ENCODE measurements around the gene SLC39A11.
A peak's percentile ranks its signal among the peaks of the same experiment; 100 is the strongest.
"Not testable (repeated sequence)": the region's sequence is repeated elsewhere in the genome, so short reads cannot be mapped to it uniquely, and the experiment has no call there.

SLC39A11 gene

DNA sequence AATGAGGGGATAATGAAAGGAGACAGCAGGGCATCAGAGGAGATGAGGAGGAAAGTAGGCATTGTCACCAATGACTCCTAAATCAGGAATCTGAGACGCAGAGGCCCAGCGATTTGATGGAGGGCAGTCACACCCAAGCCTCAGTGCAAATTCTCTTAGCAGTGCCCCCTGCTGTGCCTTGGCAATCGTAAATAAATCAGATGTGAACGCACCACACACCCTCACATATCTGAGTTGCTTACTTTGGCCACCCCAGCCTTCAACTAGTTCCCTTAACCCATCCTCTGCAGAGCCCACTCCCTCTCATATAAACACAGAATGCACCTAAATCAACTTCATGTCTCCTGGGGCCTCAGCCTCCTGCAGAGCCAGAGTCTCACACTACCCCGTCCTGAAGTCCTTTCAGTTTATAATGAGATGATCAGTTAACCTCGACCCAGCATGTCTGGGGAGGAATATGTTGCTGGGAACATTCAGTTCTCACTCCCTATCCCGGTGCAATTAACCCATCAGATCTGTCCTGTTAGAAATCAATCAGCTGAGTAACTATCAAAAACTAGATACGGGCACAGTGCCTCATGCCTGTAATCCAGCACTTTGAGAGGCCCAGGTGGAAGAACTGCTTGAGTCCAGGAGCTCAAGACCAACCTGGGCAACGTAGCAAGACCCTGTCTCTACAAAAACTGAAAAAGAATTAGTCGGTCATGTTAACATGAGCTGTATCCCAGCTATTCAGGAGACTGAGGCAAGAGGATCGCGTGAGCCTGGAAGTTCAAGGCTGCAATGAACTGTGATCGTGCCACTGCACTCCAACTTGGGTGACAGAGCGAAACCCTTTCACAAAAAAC, 78.4 kb downstream of the SLC39A11 start:
- no peak for DNase-seq (ENCODE audit: low read depth in 4 of 4, low spot score in 1 of 4)

DNA sequence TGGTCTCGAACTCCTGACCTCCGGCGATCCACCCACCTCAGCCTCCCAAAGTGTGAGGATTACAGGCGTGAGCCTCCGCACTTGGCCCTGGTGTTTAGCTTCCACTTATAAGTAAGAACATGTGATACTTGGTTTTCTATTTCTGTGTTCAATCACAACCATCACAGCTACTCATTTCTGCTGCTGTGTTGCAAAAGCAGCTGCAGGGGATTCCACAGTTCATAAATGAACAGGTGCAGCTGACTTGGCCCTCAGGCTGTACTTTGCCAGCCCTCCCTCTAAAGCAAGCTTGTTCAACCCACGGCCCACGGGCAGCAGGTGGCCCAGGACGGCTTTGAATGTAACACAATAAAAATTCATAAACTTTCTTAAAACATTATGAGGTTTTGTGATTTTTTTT, 79.2 kb downstream of the SLC39A11 start:
- DNase-seq (ENCODE audit: low read depth in 4 of 4, low spot score in 1 of 4): no peak

DNA sequence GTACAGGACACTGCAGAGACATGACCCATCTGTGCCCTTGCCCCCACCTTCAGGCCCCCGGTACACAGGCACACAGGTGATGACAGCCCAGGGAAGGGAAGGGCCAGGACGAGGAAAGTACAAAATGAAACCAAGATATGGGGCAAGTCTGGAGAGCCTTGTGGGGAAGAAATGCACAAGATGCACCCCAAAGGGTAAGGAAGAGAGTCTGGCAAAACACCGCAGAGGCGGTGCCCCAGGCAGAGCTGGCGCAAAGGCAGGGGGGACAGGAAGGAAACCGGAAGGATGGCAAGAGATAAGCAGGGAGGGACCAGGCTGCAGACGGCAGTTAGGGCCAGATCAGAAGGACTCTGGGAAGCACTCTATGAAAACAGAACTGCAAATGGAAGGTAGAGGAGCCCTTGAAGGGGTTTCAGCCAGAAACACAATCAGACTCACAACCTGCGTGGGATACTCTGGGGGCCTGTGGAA, 81.4 kb downstream of the SLC39A11 start:
- no peak for DNase-seq (ENCODE audit: low read depth in 4 of 4, low spot score in 1 of 4)

DNA sequence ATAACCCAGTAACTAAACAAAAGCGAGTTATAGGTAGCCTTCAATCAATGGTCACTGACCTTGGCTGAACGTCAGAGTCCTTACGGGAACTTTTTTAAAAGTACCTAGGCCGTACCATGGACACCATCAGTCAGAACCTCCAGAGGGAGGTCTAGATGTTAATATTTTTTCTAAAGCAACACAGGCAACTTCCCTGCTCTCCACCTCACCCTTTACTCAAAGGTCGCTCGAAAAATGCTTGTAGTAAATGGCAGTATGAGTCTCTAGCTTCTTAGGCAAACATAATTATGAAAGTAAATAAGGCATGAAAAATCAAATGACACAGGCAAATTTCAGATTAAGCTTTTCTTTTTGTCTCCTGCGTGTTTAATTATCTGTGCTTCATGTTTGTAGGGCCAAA, 82.1 kb downstream of the SLC39A11 start:
- DNase-seq (ENCODE audit: low read depth in 4 of 4, low spot score in 1 of 4): no peak

DNA sequence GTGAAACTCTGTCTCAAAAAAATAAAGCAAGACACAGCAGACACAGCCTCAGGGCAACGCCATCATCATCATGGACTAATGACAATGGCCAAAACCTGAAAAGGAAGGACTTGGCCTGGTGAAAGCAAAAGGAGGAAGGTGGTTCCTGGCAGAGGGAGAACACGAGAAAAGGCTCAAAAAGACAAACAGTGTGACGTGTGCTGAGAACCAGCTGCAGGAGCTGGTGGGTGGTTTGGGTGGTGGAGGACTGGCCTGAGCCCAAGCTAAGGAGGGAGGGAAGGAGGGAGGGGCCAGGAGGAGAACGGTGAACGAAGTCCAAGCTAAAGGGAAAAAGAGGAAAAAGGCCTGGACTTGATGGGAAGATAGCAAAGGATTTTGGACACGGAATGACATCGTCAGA, 85.1 kb downstream of the SLC39A11 start:
- DNase-seq (ENCODE audit: low read depth in 4 of 4, low spot score in 1 of 4): no peak

DNA sequence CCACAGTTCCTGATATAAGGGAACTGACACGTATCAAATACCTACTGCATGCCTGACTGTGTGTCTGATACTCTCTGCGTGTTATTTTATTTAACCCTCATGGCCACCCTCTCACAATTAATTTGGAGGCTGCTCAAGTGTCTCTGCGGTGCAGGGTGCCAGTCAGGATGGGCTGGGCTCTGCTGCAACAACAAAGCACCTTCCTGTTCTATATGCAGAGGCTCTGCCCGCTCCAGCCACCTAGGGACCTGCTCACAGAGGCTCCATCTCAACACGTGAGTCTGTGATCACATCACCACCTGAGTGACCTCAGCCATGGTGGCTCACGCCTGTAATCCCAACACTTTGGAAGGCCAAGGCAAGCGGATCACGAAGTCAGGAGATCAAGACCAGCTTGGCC, 87.1 kb downstream of the SLC39A11 start:
- DNase-seq (ENCODE audit: low read depth in 4 of 4, low spot score in 1 of 4): no peak

DNA sequence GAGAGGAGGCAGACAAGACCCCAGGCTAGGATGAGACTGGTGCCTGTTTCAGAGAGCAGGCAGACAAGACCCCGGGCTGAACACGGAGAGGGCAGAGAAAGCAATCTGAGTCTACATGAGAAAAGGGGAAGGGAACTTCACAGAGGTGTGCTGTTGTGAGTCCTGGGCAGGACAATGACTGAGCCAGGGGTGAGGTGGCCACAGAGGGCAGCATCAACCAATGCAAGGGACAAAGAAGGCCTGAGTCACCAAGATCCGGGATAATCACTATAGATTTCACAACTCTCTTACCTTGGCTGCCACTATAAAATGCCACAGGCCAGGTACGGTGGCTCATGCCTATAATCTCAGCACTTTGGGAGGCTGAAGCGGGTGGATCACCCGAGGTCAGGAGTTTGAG, 89.0 kb downstream of the SLC39A11 start:
- no peak for DNase-seq (ENCODE audit: low read depth in 4 of 4, low spot score in 1 of 4)

DNA sequence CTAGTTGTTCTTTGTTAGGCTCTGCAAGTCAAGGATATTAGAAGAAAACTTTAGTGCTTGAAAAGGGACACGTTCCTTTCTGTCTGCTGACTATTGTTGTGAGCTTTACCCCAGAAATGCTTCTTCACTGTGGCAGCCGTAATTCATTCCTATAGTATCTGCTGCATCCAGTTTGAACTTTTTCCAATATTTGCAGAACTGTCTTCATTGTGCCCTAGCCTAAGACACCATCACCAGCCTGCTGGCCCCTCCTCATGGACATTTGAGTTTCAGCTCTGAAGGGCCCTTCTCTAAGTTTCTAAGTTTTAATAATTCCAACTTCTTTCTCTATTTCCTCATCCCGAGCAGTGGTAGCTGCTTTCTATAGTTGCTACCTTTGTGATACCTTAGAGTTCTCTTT, 91.7 kb downstream of the SLC39A11 start:
- no peak for DNase-seq (ENCODE audit: low read depth in 4 of 4, low spot score in 1 of 4)

DNA sequence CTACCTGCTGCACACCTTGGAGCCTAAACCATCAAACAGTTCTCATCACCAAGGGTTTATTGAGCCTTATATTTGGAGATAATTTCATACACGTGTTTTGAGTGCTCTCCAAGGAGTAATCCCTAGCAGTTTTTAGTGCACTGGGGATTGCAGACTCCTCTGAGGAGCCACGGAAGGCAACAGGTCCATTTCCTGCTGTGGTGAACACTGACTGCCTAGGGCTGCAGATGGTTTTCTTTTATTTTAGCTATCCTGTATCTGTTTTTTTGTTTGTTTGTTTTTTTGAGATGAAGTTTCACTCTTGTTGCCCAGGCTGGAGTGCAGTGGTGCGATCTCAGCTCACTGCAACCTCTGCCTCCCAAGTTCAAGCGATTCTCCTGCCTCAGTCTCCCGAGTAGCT, 93.0 kb downstream of the SLC39A11 start:
- not testable (repeated sequence) for DNase-seq (ENCODE audit: low read depth in 4 of 4, low spot score in 1 of 4)

DNA sequence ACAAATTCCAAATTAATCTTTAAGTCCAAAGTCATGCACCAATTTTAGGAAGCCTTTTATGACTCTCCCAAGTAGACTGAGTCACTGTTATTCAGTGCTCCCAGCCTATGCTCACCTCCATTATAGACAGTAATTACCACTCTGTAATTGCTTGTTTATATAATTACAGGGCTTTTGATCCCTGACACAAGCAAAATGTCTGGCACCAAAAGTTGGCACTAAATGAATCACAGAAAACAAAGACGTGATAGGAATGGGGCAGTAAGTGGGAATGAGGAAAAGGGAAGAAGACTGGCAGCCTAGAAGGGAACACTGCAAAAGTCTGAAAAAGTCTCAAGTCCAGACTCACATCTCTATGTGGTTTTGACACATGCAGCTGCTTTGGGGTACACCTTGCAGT, 94.1 kb downstream of the SLC39A11 start:
- no peak for DNase-seq (ENCODE audit: low read depth in 4 of 4, low spot score in 1 of 4)

DNA sequence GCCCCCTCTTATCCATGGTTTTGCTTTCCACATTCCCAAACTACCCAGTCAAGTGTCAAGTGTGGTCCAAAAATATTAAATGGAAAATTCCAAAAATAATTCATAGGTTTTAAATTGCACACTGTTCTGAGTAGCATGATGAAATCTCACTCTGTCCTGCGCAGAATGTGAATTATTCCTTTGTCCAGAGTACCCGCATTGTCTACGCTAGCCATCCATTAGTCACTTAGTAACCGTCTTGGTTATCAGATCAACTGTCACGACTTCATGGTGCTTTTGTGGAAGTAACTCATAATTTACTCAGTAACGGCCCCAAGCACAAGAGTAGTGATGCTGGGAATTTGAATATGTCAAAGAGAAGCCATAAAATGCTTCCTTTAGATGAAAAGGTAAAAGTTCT, 94.9 kb downstream of the SLC39A11 start:
- DNase-seq (ENCODE audit: low read depth in 4 of 4, low spot score in 1 of 4): no peak

DNA sequence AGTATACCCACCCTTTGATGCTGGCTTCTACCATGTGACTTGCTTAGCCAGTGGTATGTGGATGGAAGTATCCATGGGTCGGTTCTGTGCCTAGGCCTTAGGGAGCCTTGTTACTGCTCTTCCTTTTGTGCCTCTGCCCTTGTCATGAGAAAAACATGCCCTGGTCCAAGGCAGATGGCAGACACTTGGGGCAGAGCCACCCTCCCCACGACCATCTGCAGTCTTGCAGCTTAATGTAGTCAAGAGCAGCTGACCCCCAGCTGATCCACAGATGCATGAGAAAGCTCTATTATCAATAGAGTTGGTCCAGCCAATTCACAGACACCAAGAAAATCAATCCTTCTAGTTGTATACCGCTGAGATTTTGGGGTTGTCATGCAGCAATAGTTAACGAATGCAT, 95.7 kb downstream of the SLC39A11 start:
- DNase-seq (ENCODE audit: low read depth in 4 of 4, low spot score in 1 of 4): no peak

DNA sequence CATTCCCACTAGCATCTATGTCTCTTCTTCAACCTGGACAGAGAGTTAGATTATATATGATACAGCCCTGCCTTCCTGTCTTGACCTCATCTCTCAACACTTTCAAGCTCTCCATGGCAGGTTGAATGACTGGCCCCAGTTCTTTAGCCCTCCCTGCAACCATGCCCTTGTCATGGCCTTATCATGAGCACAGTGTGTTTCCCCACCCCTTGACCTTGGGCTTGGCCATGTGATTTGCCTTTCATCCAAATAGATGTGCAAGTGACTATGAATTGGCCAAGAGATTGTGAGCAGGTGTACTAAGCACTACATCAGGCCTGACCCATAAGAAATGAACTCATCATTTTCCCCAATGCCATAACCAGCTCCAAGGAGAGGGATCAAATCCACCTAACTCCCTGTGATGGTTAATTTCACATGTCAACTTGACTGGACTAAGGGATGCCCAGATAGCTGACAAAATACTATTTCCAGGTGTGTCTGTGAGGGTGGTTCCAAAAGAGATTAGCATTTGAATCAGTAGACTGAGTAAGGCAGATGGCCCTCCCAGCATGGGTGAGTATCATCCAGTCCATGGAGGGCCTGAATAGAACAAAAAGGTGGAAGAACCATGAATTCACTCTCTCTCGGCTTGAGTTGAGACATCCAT, 97.4 kb downstream of the SLC39A11 start:
- no peak for DNase-seq (ENCODE audit: low read depth in 4 of 4, low spot score in 1 of 4)

DNA sequence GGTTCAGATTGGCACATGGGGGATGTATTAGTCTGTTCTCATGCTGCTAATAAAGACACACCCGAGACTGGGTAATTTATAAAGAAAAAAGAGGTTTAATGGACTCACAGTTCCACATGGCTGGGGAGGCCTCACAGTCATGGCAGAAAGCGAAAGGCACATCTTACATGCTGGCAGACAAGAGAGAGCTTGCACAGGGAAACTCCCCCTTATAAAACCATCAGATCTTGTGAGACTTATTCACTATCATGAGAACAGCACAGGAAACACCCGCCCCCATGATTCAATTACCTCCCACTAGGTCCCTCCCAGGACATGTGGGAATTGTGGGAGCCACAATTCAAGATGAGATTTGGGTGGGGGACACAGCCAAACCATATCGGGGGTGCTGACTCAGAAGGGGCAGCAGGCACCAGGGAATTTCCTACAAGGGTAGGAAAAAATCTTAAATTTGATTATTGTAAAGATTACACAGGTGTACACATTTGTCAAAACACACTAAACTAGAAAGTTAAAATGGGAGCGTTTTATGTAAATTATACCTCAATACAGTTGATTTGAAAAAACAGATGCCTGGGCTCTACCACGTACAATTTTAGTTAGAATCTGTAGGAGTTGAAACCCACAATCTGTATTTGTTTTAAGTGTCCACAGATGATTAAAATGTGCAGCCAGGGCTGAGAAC, 99.6 kb downstream of the SLC39A11 start:
- peak in 3 of 4 experiments; percentile 4 to 18 (median 11) for DNase-seq (ENCODE audit: low read depth in 4 of 4, low spot score in 1 of 4)

DNA sequence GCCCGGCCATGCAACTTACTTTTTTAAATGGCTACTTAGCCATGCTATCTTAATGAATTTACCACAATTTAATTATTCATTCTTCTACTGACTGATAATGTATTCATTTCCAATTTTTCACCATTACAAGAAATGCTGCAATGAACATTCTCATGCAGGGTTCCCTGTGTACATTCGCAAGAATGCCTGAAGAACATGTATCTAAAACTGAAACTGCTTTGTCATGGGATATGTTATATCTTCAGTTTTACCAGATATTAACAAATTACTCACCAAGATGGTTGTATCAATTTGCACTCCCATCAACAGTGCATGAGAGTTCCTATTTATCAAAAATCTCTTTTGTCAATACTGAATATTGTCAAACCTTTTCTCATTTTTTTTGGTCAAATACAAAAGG, 100.8 kb downstream of the SLC39A11 start:
- DNase-seq (ENCODE audit: low read depth in 4 of 4, low spot score in 1 of 4): no peak

DNA sequence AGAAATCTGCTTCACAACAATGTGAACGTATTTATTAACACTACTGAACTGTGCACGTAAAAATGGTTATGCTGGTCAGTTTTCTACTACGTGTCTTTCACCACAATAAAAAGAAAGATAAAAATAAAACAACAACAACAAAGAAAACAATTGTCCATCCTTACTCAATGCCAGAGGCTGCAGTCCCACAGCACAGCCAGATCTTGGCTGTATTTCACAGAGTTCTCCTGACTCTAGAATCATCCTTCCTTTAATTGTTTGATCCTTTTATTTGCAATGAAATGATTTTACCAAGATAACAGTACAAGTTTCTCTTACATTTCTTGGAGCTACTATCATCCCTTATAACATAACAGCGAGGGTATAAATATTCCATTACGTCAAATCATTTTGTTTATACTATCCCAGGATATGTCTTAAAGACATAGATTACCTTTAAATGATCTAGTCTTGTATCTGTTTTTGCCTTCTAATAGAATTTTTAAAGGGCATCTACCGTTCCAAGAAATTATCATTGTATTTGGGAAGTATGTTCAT, 103.3 kb downstream of the SLC39A11 start:
- no peak for DNase-seq (ENCODE audit: low read depth in 4 of 4, low spot score in 1 of 4)

DNA sequence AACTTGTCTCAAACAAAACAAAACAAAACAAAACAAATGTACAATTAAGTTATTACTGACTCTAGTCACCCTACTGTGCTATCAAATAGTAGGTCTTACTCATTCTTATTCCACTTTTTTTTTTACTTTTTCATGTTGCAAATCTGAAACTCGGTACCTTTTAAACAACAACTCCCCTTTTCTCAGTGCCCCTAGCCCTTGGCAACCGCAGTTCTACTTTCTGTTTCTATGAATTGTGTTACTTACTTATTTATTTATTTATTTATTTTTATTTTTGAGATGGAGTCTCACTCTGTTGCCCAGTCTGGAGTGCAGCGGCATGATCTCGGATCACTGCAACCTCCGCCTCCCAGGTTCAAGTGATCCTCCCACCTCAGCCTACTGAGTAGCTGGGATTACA, 104.0 kb downstream of the SLC39A11 start:
- DNase-seq (ENCODE audit: low read depth in 4 of 4, low spot score in 1 of 4): no peak

DNA sequence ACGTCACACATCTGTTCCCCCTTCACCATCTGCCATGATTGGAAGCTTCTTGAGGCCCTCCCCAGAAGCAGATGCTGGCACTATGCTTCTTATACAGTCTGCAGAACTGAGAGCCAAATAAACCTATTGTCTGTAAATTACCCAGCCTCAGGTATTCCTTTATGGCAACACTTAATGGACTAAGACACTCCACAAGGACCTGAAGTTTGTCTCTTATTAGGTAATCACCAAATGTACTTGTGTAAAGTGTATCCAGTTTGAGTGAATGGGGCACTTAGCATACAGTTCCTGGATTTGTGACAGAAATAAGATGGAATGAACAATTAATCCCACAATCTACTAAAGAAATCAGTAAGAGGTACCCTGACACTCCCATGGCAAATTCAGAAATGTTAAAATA, 105.3 kb downstream of the SLC39A11 start:
- no peak for DNase-seq (ENCODE audit: low read depth in 4 of 4, low spot score in 1 of 4)

DNA sequence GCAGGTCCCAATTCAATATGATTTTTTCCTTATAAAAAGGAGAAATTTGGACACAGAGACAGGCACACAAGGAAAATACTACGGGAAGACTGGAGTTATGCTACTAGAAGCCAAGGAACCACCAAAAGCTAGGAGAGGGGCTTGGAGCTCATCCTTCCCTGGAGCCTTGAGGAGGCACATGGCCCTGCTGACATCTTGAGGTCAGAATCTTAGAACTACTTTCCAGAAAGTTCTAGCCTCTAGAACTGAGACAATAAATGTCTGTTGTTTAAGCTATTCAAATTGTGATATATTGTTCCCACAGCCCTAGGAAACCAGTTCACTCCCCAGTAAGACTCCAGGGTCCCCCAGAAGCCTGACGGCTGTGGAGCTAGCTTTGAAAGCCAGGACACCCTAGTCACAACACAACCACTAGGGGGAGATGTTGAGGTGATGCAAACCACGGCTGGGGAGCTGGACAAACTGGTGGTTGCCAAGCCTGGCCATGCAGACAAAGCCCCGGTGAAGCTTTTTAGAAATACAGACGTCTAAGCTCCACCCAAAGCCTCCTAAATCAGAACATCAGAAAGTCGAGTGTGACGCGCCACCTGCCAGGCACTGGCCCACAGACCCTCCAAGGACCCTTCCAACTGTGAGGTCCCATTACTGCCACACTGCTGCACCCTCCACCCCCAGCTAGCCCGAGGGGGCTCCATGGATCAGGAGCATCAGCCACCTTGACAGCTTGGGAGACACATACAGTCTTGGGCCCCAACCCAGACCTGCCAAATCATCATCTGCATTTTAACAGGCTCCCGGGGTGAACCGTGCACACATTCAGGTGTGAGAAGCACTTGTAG, 106.4 kb downstream of the SLC39A11 start:
- peak; percentile 8 to 31 (median 18) for DNase-seq (ENCODE audit: low read depth in 4 of 4, low spot score in 1 of 4)

DNA sequence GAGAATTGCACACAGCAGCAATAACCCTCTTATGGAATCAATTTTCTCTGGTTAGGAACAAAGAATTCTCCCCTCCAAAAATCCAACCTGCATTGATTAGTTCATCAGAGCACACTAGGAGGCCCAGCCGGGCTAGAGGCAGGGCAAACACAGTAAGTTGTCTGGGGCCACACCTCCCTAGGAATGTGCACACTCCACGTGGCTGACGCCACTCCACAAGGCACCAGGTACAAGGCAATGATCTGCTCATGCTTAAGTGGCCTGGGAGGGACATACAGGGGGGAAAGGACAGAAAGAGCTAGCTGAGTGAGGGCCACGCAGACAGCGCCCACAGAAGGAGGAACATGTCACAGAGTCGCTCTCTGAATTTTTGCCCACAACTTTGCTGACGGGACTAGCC, 107.6 kb downstream of the SLC39A11 start:
- DNase-seq (ENCODE audit: low read depth in 4 of 4, low spot score in 1 of 4): no peak

Measured in stimulated activated CD4-positive, alpha-beta T cell treated with anti-CD3 and anti-CD28 coated beads, Interleukin-1b, Interleukin-23, amount 100 ng/mL, for 24 hours (primary cell).